Heart left ventricle (tissue), 13 donors: Measurements from ENCODE around the gene PCDHAC1.

Source experiments
- CTCF ChIP-seq, 12 donors: fragments of 200-600 bp; sonication (generic) in 4 of 12; IDR thresholded peaks; one replicate each; pipeline versions ENCODE4 v1.5.0 to v1.8.0; 2018 to 2022; ENCODE audit warnings: antibody characterized with exemption in 12 of 12, mild to moderate bottlenecking in 5 of 12
- POLR2A ChIP-seq, 2 donors: fragments of 450-650 bp; IDR thresholded peaks; one replicate each; pipeline ENCODE4 v1.6.1; 2017; ENCODE audit warnings: antibody characterized with exemption in 2 of 2, mild to moderate bottlenecking in 2 of 2, moderate library complexity in 2 of 2
- donor health status: ischemic (EF 13 %, LVEDD 7.1; RV severe dilation, severe dysfunction).
- donor health status: DM: no; HTN: yes; CAD: no.
- donor health status: DM: no; HTN: no; CAD: no.
- donor health status: ischemic (EF 25% LVEDD 6.9; RV normal size, moderate dysfunction).
- donor health status: ischemic (EF 25% LVEDD 5.7; RV mildly dilated, moderate dysfunction).
- donor health status: ischemic (EF 35%, LVEDD 5.7; RV mildly dilated, moderate dysfunction).
- donor health status: nonischemic (EF 11% LVEDD 7.7; RV severe dilation, severe dysfunction).
- donor health status: DM: yes; HTN: yes; CAD: no.
- donor health status: PGD.
- donor health status: ischemic (EF 29% LVEDD 5.4; RV normal size, mild dysfunction).
- donor health status: nonischemic (EF 23%, LVEDD 6.1; RV moderate dilation, normal function).

DNA sequence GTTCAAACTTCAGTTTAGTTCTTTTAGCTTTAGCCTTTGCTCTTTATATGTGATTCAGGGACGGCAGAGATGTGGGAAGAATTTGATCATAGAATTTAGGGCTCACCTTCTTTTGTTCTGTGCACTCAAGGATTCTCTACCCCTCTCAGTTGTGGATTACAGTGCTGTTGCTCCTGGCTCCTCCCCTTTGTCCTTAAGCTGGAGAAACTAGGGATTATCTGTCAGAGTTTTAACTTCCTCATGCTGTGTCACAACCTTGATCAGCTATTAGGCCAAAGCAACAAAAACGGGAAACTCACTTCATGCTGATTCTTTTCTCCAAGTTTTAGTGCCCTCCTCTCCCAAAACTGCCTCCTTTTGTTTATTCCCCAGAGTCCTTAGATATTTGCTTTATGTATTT, 27.1 kb downstream of the PCDHAC1 start:
- TF ChIP-seq CTCF (IDR thresholded peaks at IDR 0.05) (no peak), POLR2A (IDR thresholded peaks at IDR 0.05) (no peak)
